Activated T-helper 1 cell treated with anti-CD3 and anti-CD28 coated beads, Interleukin-12 subunit alpha, Interleukin-12 subunit beta, Interleukin-2, Interleukin-4 antibody, amounts not matched to agents 30 ng/mL and 10 ng/mL and 1 ng/mL, durations not matched to agents 14 hours and 24 hours and 36 hours (primary cell): ENCODE data around the gene TREX2. TPM values are rescaled to one million over a fixed set of nuclear protein-coding genes. Genes with fewer than 3 reads are reported as not detected.

Experiments used
- DNase-seq: peaks from one replicate; pipeline ENCODE4 v3.0.0; 2021; ENCODE audit warnings: low spot score
- H3K27ac Mint-ChIP-seq: one replicate; pipeline ENCODE4 v1.8.0; 2021; ENCODE audit warnings: mild to moderate bottlenecking, mixed read lengths
- H3K27me3 Mint-ChIP-seq: one replicate; pipeline ENCODE4 v1.8.0; 2022; ENCODE audit warnings: mild to moderate bottlenecking, moderate library complexity, mixed read lengths; ENCODE audit not compliant: insufficient read depth
- H3K36me3 Mint-ChIP-seq: one replicate; pipeline ENCODE4 v1.8.0; 2021; ENCODE audit warnings: low read depth, mixed read lengths
- H3K4me1 Mint-ChIP-seq: one replicate; pipeline ENCODE4 v1.8.0; 2021; ENCODE audit warnings: low read depth, mixed read lengths
- H3K4me3 Mint-ChIP-seq: one replicate; pipeline ENCODE4 v1.8.0; 2021; ENCODE audit warnings: mild to moderate bottlenecking, moderate library complexity, mixed read lengths
- H3K9me3 Mint-ChIP-seq: one replicate; pipeline ENCODE4 v1.8.0; 2021; ENCODE audit warnings: mixed read lengths
- intact Hi-C: fragments of 100-400 bp; cut with micrococcal nuclease; formaldehyde crosslinking; loops from one replicate; pipeline ENCODE4 v1.15.1; 2024
- total RNA-seq: library from RNA; stranded (reverse); gene quantifications from 2 replicates; pipeline ENCODE4 v1.2.3, GENCODE V29; 2022

Gene TREX2
- total RNA-seq, 1 donor from 2014 or later: 1.3 TPM

DNA sequence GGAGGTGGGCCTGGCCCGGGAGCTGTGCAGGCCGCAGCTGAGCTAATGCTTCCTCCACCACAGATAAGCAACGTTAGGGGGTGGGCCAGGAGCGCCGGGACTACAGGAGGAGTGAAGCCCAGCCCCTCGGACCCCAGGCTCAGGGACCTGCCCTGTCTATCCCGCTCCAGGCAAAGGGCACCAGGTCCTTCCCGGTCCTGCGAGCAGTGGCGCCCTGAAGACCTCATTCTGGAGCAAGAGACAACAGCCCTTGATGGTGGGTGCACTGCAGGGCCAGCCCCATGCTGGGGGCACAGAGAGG is 730 bp upstream of the TREX2 start:
- DNase-seq: no peak
- no peak overlapping the region for H3K4me3 Mint-ChIP-seq
- intact Hi-C loops: no loop called here
- H3K4me1 Mint-ChIP-seq: no peaks in the 10 kb centered on the region
- peaks cover 2% of the 10 kb centered on the region for H3K36me3 Mint-ChIP-seq
- no peaks in the 10 kb centered on the region for H3K27me3 Mint-ChIP-seq
- no peak overlapping the region for H3K27ac Mint-ChIP-seq
- H3K9me3 Mint-ChIP-seq: no peaks in the 10 kb centered on the region

DNA sequence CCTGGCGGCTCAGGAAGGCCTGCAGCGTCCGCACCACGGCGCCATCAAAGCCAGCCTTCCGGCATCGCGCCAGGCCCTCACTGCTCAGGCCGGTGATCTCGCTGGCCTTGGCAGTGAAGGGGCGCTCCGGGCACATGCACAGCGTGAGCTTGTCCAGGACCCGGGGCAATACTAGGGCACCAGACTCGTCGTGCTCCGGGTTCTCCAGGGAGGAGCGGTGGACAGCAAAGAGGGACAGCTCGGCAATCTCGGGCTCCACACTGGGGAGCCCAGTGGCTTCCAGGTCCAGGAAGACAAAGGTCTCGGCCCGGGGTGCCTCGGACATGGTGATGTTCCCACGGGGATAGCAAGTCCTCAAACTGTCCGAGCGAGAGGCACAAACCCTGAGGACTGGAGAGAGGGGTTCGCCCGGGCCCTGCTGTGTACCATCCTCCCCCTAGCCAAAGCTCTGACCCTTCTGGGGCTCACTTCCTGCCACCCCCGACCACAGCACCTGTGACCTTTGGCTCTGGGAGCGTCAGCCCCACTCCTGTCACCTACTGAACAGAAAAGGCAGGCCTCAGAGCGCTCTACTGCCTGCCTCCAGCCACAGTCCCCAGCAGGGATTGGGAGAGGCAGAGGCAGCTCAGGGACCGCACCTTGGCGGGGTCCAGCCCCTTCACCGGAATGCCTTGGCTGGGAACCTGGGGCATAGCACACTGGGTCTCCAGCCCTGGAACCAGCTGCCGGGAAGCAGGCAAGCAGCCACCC is 575 bp downstream of the TREX2 start:
- intact Hi-C loops: no loop called here
- no peaks in the 10 kb centered on the region for H3K9me3 Mint-ChIP-seq
- H3K36me3 Mint-ChIP-seq: no peaks in the 10 kb centered on the region
- no peak overlapping the region for H3K27ac Mint-ChIP-seq
- no peak overlapping the region for H3K4me3 Mint-ChIP-seq
- no peaks in the 10 kb centered on the region for H3K27me3 Mint-ChIP-seq
- no peak for DNase-seq
- no peaks in the 10 kb centered on the region for H3K4me1 Mint-ChIP-seq

DNA sequence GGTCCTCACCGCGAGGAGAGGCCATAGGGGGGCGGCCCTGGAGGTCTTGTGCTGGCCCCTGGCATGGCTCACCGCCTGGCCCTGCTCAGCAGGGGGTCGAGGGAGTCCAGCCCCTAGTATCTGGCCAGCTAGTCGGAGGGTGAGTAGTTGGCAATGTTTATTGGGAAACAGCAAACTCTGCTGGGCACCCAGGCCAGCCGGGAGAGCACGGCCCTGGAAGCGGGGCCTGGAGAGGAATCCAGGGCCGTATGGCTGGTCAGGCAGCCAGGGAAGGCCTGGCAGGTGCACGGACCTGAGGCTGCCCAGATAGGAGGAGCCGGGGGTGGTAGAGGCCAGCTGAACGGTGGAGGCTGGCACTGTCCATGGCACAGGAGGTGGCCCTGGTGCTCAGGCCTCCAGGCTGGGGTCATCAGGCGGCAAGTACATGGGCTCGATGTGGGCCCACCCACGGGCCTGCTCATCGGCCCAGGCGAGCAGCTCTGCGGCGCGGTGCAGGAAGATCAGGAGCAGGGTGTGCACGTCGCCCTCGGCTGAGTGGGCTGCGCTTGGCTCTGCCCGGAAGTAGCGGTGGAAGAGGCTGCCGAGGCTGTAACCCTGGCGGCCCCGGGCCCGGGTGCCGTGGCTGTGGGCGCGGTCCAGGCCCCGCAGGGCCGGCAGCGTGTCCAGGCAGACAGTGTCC is 1.4 kb downstream of the TREX2 start:
- no peaks in the 10 kb centered on the region for H3K4me1 Mint-ChIP-seq
- peaks cover 2% of the 10 kb centered on the region for H3K27me3 Mint-ChIP-seq

DNA sequence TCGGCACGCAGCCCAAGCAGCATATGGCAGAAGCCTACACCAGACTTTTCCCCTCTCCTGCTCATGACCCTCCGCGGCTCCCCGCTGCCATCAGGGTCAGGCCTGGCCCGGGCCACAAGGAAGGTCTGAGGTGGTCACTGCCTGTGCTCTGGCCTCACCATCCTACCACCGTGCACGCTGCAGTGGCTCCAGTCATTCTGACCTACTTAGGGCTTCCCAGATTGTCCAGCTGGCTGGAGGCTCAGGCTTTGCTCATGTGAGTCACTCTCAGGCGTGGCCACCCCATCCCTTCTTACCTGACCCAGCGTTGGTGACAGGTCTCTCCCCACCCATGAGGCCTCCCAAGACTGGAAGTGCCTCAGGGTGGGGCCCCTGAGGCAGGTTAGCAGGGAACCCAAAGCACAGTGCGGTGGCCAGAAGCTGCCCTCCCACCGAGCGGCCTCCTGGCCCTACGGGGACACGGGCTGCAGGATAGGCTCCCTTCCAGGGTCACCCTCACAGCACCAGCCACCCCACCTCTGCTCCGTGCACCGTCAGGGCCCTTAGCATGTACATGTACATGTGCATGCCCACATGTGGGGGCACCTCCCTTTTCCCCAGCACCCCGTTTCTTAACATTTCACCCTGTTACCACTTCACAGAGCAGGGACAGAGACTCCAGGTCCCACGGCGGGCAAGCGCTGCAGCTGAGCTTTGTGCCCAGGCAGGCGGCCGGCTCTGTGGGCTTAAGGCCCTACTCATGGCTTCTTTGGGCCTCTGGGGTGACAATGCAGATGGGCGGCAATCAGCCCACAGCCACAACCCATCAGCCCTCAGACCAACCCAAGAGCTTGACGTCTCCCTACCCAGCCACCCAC is 2.2 kb downstream of the TREX2 start:
- peaks cover 2% of the 10 kb centered on the region for H3K27me3 Mint-ChIP-seq
- no peaks in the 10 kb centered on the region for H3K36me3 Mint-ChIP-seq
- H3K9me3 Mint-ChIP-seq: no peaks in the 10 kb centered on the region
- no peaks in the 10 kb centered on the region for H3K4me1 Mint-ChIP-seq
- intact Hi-C loops: no loop called here
- H3K4me3 Mint-ChIP-seq: no peak overlapping the region
- no peak overlapping the region for H3K27ac Mint-ChIP-seq
- DNase-seq: no peak

More for the DNA sequence above, 1.4 kb downstream of the TREX2 start:
- no peak for DNase-seq
- H3K4me3 Mint-ChIP-seq: no peak overlapping the region
- no peaks in the 10 kb centered on the region for H3K36me3 Mint-ChIP-seq
- H3K9me3 Mint-ChIP-seq: no peaks in the 10 kb centered on the region
- intact Hi-C loops: no loop called here
- H3K27ac Mint-ChIP-seq: no peak overlapping the region

DNA sequence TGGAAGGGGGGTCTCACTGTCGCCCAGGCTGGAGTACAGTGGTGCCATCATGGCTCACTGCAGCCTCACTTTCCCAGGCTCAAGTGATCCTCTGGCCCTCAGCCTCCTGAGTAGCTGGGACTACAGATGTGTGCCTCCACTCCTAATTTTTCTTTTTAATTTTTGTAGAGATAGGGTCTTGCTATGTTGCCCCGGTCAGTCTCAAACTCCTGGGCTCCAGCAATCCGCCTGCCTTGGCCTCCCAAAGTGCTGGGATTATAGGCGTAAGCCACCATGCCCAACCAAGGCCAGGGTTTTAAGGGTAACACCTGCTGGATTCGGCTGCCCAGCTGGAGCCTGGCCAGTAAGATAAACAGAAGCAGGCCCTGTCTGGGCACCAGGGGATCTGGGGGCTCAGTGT is 3.4 kb downstream of the TREX2 start:
- no peak for DNase-seq
- no peaks in the 10 kb centered on the region for H3K4me1 Mint-ChIP-seq

DNA sequence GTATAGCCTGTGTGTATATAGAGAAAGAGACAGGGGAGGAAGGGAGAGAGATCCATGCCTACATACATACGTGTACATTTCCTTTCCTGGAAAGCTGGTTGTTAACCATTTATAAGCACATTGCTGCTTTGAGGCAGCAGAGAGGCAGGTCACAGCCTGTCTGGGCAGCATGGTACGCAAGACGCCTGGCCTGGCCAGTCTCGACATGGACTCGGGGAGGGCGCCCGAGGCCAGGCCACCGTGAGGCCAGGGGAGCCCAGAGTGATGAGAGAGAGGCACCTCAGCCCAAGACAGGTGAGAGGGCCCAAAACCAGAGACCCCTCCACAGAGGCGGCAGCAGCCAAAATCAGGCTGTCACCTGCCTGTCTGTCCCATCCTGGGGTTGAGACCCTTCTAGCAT is 3.9 kb downstream of the TREX2 start:
- Mint-ChIP-seq H3K4me1 (no peaks in the 10 kb centered on the region), H3K27me3 (peaks cover 3% of the 10 kb centered on the region), H3K9me3 (no peaks in the 10 kb centered on the region), H3K27ac (no peak overlapping the region), H3K36me3 (no peaks in the 10 kb centered on the region), H3K4me3 (no peak overlapping the region)
- intact Hi-C loops: no loop called here
- no peak for DNase-seq

More for the DNA sequence above, 3.4 kb downstream of the TREX2 start:
- no peaks in the 10 kb centered on the region for H3K9me3 Mint-ChIP-seq
- H3K4me3 Mint-ChIP-seq: no peak overlapping the region
- H3K27me3 Mint-ChIP-seq: peaks cover 3% of the 10 kb centered on the region
- intact Hi-C loops: no loop called here
- H3K36me3 Mint-ChIP-seq: no peaks in the 10 kb centered on the region
- H3K27ac Mint-ChIP-seq: no peak overlapping the region

DNA sequence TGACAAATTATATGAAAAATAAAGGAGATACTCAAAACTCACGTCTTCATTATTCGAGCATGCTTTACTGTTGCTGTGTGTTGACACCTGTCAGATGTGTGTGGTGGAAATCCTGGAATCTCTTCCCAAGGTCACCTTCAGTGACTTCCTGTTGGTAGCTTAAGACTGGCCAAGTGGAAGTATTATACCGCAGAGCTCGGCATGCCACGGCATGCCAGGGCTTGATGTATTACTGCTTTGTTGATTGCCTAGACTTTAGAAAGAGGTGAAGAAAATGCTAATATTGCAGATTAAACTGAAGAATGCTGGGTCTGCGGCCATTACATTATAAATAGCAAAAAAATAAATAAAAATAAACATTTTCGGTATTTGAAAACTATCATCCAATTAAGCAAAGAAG is 4.6 kb downstream of the TREX2 start:
- H3K4me1 Mint-ChIP-seq: no peaks in the 10 kb centered on the region
- DNase-seq: no peak
- intact Hi-C loops: no loop called here
- H3K27me3 Mint-ChIP-seq: peaks cover 3% of the 10 kb centered on the region
- no peak overlapping the region for H3K4me3 Mint-ChIP-seq
- no peaks in the 10 kb centered on the region for H3K9me3 Mint-ChIP-seq
- H3K36me3 Mint-ChIP-seq: no peaks in the 10 kb centered on the region
- no peak overlapping the region for H3K27ac Mint-ChIP-seq

DNA sequence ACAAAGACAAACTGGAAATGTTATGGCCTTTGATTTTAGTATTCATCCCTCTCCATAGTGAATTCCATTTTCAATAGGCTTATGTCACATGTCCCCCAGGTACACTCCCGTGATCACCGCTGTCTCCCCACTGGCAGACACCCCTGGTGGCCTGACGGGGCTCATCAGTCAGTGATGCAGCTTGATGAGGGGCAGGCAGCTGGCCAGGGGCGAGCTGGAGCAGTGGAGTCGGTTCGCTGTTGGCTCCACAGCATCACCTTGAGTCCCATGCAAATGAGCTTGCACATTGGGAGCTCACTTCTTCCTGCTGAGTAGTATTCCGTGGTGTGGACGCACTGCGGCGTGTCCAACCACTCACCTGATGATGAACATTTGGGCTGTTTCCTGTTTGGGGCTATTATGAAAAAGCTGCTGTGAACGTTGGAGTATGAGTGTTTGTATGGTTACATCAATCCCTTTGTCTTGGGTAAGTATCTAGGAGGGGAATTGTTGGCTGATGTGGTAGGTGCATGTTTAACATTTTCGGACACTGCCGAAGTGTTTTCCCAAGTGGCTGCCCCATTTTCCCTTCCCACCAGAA is 5.2 kb downstream of the TREX2 start:
- Mint-ChIP-seq H3K27me3 (peaks cover 3% of the 10 kb centered on the region), H3K27ac (no peak overlapping the region), H3K9me3 (no peaks in the 10 kb centered on the region), H3K36me3 (no peaks in the 10 kb centered on the region), H3K4me3 (no peak overlapping the region), H3K4me1 (no peaks in the 10 kb centered on the region)
- no peak for DNase-seq
- intact Hi-C loops: no loop called here

DNA sequence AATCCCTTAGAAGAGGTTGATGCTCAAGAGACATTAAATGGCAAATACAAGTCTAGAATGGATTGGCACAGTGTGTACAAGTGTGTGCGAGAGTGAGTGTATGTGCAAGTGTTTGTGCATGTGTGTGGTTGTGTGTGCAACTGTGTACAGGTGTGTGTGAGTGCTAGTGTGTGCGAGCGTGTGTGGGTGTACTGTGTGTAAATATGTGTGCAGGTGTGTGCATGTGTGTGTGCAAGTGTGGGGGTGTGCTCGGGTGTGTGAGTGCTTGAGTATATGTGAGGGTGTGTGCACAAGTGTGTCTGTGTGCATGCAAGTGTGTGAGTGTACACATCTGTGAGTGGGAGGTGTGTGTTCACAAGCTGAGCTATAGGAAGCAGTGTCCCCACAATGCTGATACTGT is 5.9 kb downstream of the TREX2 start:
- DNase-seq: no peak
- intact Hi-C loops: no loop called here
- no peaks in the 10 kb centered on the region for H3K4me1 Mint-ChIP-seq
- H3K36me3 Mint-ChIP-seq: no peaks in the 10 kb centered on the region
- H3K4me3 Mint-ChIP-seq: no peak overlapping the region
- H3K27me3 Mint-ChIP-seq: peaks cover 3% of the 10 kb centered on the region
- H3K9me3 Mint-ChIP-seq: no peaks in the 10 kb centered on the region
- no peak overlapping the region for H3K27ac Mint-ChIP-seq

DNA sequence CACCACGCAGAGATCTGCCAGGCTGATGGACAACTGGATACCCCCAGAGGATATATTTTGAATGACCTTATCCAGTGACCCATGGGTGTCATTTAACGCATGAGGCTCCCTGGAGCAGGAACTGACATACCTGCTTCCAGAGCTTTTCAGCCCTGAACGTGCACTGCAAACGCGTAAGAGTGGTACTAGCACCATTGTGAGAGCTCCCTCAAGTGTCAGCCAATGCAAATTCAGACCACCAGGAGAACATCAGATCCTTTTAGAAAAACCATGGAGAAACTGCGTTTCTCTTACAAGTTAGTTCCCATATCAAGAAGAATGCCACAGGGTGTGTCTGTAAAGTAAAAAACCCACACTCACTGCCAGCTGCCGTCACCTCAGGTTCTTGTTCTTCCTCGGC is 7.3 kb downstream of the TREX2 start:
- Mint-ChIP-seq H3K27ac (no peak overlapping the region), H3K9me3 (no peaks in the 10 kb centered on the region), H3K27me3 (peaks cover 3% of the 10 kb centered on the region), H3K36me3 (no peaks in the 10 kb centered on the region), H3K4me3 (no peak overlapping the region), H3K4me1 (no peaks in the 10 kb centered on the region)
- DNase-seq: no peak
- intact Hi-C loops: no loop called here

DNA sequence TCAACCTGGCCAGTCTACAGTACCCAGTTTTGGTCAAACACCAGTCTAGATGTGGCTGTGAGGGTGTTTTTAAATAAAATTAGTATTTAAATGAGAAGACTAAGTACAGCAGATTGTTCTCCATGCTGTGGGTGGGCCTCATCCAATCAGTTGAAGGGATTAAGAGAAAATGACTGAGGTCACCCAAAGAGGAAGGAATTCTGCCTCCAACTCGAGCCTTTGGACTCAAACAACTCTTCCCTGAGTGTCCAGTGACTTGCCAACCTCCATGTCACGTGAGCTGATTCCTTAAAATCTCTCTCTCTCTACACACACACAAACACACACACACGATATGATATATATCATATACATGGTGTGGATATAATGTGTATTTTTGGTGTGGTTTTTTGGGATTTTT is 10.0 kb downstream of the TREX2 start:
- Mint-ChIP-seq H3K4me1 (no peaks in the 10 kb centered on the region), H3K27ac (no peak overlapping the region), H3K9me3 (no peaks in the 10 kb centered on the region), H3K4me3 (no peak overlapping the region), H3K27me3 (peaks cover 3% of the 10 kb centered on the region), H3K36me3 (no peaks in the 10 kb centered on the region)
- intact Hi-C loops: no loop called here
- no peak for DNase-seq

DNA sequence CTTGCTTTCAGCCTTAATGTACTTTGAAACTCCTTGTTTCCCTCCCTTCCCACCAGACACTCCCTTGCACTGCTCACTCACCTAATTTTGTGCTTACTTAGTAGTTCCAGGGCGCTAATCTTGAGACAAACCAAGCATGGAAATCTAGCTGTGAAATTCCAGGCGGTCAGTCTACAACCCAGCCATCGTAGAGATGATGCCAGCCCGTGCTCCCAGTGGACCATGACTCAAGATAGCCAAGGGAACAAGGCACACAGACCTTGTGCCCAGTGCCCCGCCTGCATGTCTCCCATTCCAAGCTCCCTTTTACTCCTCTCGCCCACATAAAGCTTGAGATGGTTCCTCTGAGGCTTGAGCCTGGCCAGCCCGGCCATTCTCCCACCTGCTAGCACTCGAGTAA is 11.1 kb downstream of the TREX2 start:
- no peak overlapping the region for H3K4me3 Mint-ChIP-seq
- H3K27me3 Mint-ChIP-seq: peaks cover 2% of the 10 kb centered on the region
- no peaks in the 10 kb centered on the region for H3K36me3 Mint-ChIP-seq
- DNase-seq: no peak
- intact Hi-C loops: no loop called here
- H3K9me3 Mint-ChIP-seq: no peaks in the 10 kb centered on the region
- H3K27ac Mint-ChIP-seq: no peak overlapping the region
- no peaks in the 10 kb centered on the region for H3K4me1 Mint-ChIP-seq

DNA sequence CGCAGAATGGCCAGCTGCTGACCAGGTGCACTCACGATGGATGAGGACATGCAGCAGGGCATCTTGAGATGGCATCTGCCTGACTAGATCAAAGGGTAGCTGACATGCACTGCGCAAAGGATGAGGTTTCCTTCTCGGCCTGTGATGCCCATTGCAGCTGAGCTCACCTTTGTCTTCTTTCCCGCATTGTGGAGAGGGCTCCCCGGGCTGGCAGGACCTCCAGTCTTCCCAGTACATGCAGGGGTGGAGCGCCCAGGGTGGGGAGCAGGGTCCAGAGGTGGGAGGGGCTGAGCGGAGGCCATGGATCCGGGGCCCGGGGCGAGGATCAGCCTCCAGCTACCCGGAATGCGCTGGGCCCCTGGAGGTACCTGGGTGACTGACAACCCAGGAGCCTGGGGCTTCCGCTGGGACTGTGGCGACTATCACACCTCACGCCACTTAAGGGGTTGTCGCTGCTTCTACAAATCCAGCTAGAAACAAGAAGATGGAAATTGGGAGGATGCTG is 12.0 kb downstream of the TREX2 start:
- no peaks in the 10 kb centered on the region for H3K36me3 Mint-ChIP-seq

More for the DNA sequence above, 12.0 kb downstream of the TREX2 start:
- H3K27me3 Mint-ChIP-seq: peaks cover 2% of the 10 kb centered on the region
- no peaks in the 10 kb centered on the region for H3K4me1 Mint-ChIP-seq
- H3K9me3 Mint-ChIP-seq: no peaks in the 10 kb centered on the region
- no peak overlapping the region for H3K27ac Mint-ChIP-seq
- DNase-seq: no peak
- intact Hi-C loops: no loop called here
- no peak overlapping the region for H3K4me3 Mint-ChIP-seq
